ENCODE data around the gene MTF2. TPM values are rescaled to one million over a fixed set of nuclear protein-coding genes. Genes with fewer than 3 reads are reported as not detected.

The MTF2 gene
- total and polyA plus RNA-seq, 9 of the 15 experiments (the other 6 are each of a cell fraction or from before 2014, with no cell fraction given), result 29.3 to 124 (median 57.7) TPM

- TF ChIP-seq GTF2E2 (tag; IDR thresholded peaks at IDR 0.05), result peak; percentile 99
- peak; percentile 37; the same call in 1 of the 2 replicates for TF ChIP-seq PTBP1 (IDR thresholded peaks at IDR 0.05; ENCODE audit: low read depth, low read length)
- TF ChIP-seq RUNX1 (IDR thresholded peaks at IDR 0.05; ENCODE audit: low read depth), result 0 out of 2 replicates have a peak, but pooled peaks have one; percentile 55
- peak; percentile 95 for TF ChIP-seq NFRKB (IDR thresholded peaks at IDR 0.05; ENCODE audit: low read depth)
- TF ChIP-seq EGR1 (conservative IDR thresholded peaks at IDR 0.05), result peak; percentile 31
- TF ChIP-seq RBM22 (IDR thresholded peaks at IDR 0.05; ENCODE audit: low read depth, low read length, poor library complexity, severe bottlenecking), result peak; percentile 89
- 0 out of 2 replicates have a peak, but pooled peaks have one; percentile 18 for TF ChIP-seq ZC3H8 (IDR thresholded peaks at IDR 0.05)
- TF ChIP-seq KLF16 (IDR thresholded peaks at IDR 0.05), result no peak
- peak; percentile 94 for TF ChIP-seq ETV5 (CRISPR knock-in tag; IDR thresholded peaks at IDR 0.05; ENCODE audit: low read depth)
- peak; percentile 7 to 12; a peak in 2 of 4 replicates for TF ChIP-seq RAD21 (CRISPR knock-in tag; conservative IDR thresholded peaks at IDR 0.05 in 1 of 2, IDR thresholded peaks at IDR 0.05 in 1 of 2)
- peak; percentile 84 for TF ChIP-seq CREB1 (IDR thresholded peaks at IDR 0.05)
- TF ChIP-seq CREB1 (CRISPR knock-in tag; IDR thresholded peaks at IDR 0.05), result peak; percentile 91
- TF ChIP-seq ZNF583 (CRISPR knock-in tag; IDR thresholded peaks at IDR 0.05), result peak; percentile 61; the same call in 1 of the 2 replicates
- 0 out of 2 replicates have a peak, but pooled peaks have one; percentile 48 for TF ChIP-seq SRSF1 (IDR thresholded peaks at IDR 0.05; ENCODE audit: low read depth, low read length)
- no peak for TF ChIP-seq HOMEZ (CRISPR knock-in tag; IDR thresholded peaks at IDR 0.05)
- peak; percentile 89 for TF ChIP-seq ZNF644 (tag; IDR thresholded peaks at IDR 0.05; ENCODE audit: low read depth)
- peak; percentile 89 for TF ChIP-seq E2F4 (CRISPR knock-in tag; IDR thresholded peaks at IDR 0.05; ENCODE audit: low read depth)
- no peak for TF ChIP-seq CTCF (IDR thresholded peaks at IDR 0.05 in 2 of 3, conservative IDR thresholded peaks at IDR 0.05 in 1 of 3; ENCODE audit: insufficient read depth in 2 of 3, low read depth in 1 of 3, low read length in 3 of 3)
- peak; percentile 83 for TF ChIP-seq C11orf30 (IDR thresholded peaks at IDR 0.05; ENCODE audit: low read depth)
- TF ChIP-seq RFX7 (CRISPR knock-in tag; IDR thresholded peaks at IDR 0.05), result no peak
- peak; percentile 82 for TF ChIP-seq SIN3B (IDR thresholded peaks at IDR 0.05; ENCODE audit: low read depth)
- TF ChIP-seq DIDO1 (tag; IDR thresholded peaks at IDR 0.05; ENCODE audit: low read depth), result peak; percentile 83
- TF ChIP-seq TCF15 (CRISPR knock-in tag; IDR thresholded peaks at IDR 0.05), result no peak
- no peak for TF ChIP-seq NFE2L1 (tag; IDR thresholded peaks at IDR 0.05; ENCODE audit: borderline replicate concordance, low read depth)
- peak in 1 of 2 experiments; percentile 96; a peak in 2 of 4 replicates for TF ChIP-seq KDM4B (IDR thresholded peaks at IDR 0.05; ENCODE audit: borderline replicate concordance in 2 of 2, low read depth in 1 of 2)
These were observed at the start of gene MTF2 (continued) for GRCh38 chr1:93078986-93079654.

All from K562 (cell line).